ENCODE results near the gene LRFN4. TPM values are rescaled to one million over a fixed set of nuclear protein-coding genes. Genes with fewer than 3 reads are reported as not detected.

Gene LRFN4
- total RNA-seq, 1 donor from 2014 or later = 33.7 TPM

GRCh38 chr11:66907751-66908630 is 51.1 kb downstream of the LRFN4 start:
- no peak for DNase-seq (ENCODE audit: low read depth)
- no peaks in the 10 kb centered on the region for H3K27me3 ChIP-seq (ENCODE audit: insufficient read depth, low read length)
- H3K4me3 ChIP-seq (ENCODE audit: insufficient read depth, low read depth, low read length) = no peak overlapping the region
- no peak overlapping the region for H3K27ac Mint-ChIP-seq (ENCODE audit: unreplicated experiment)
- no peak overlapping the region for H2AFZ ChIP-seq (ENCODE audit: low read depth, low read length)
- H3K9ac ChIP-seq (ENCODE audit: low read length) = no peak overlapping the region
- H3K4me1 ChIP-seq (ENCODE audit: insufficient read depth, low read length) = peaks cover 23% of the 10 kb centered on the region
- H3K27ac ChIP-seq (ENCODE audit: low read depth, low read length) = no peak overlapping the region
- TF ChIP-seq CTCF (IDR thresholded peaks at IDR 0.05; ENCODE audit: insufficient read depth, low read depth, low read length) (no peak), EZH2 (IDR thresholded peaks at IDR 0.05; ENCODE audit: insufficient read depth, low read length) (no peak)
- no peaks in the 10 kb centered on the region for H3K79me2 ChIP-seq (ENCODE audit: insufficient read depth, low read length)
- no peak overlapping the region for H3K4me3 Mint-ChIP-seq (ENCODE audit: unreplicated experiment)
- FAIRE-seq = no peak
- no peak overlapping the region for H3K4me2 ChIP-seq (ENCODE audit: low read length)
- H4K20me1 ChIP-seq (ENCODE audit: insufficient read depth, low read length) = no peaks in the 10 kb centered on the region
- H3K4me1 Mint-ChIP-seq (ENCODE audit: low read depth, unreplicated experiment) = peaks cover 17% of the 10 kb centered on the region
- H3K36me3 ChIP-seq (ENCODE audit: insufficient read depth, low read length) = no peaks in the 10 kb centered on the region
- H3K27me3 Mint-ChIP-seq (ENCODE audit: low read depth, unreplicated experiment) = peaks cover 7% of the 10 kb centered on the region
- no peaks in the 10 kb centered on the region for H3K36me3 Mint-ChIP-seq (ENCODE audit: low read depth, unreplicated experiment)
- no peaks in the 10 kb centered on the region for H3K9me3 ChIP-seq (ENCODE audit: insufficient read depth, low read depth, low read length)
- H3K9me3 Mint-ChIP-seq (ENCODE audit: unreplicated experiment) = no peaks in the 10 kb centered on the region

GRCh38 chr11:66909181-66909580 is 52.3 kb downstream of the LRFN4 start:
- no peak overlapping the region for H3K27ac Mint-ChIP-seq (ENCODE audit: unreplicated experiment)
- H4K20me1 ChIP-seq (ENCODE audit: insufficient read depth, low read length) = no peaks in the 10 kb centered on the region
- H3K4me2 ChIP-seq (ENCODE audit: low read length) = no peak overlapping the region
- no peak overlapping the region for H3K9ac ChIP-seq (ENCODE audit: low read length)
- no peak for FAIRE-seq
- no peak for DNase-seq (ENCODE audit: low read depth)
- no peak overlapping the region for H2AFZ ChIP-seq (ENCODE audit: low read depth, low read length)
- H3K4me1 Mint-ChIP-seq (ENCODE audit: low read depth, unreplicated experiment) = peaks cover 15% of the 10 kb centered on the region
- no peaks in the 10 kb centered on the region for H3K9me3 Mint-ChIP-seq (ENCODE audit: unreplicated experiment)
- H3K9me3 ChIP-seq (ENCODE audit: insufficient read depth, low read depth, low read length) = no peaks in the 10 kb centered on the region
- no peaks in the 10 kb centered on the region for H3K79me2 ChIP-seq (ENCODE audit: insufficient read depth, low read length)
- H3K36me3 Mint-ChIP-seq (ENCODE audit: low read depth, unreplicated experiment) = no peaks in the 10 kb centered on the region
- peaks cover 19% of the 10 kb centered on the region for H3K4me1 ChIP-seq (ENCODE audit: insufficient read depth, low read length)
- peak overlapping the region; percentile 36 for H3K4me3 Mint-ChIP-seq (ENCODE audit: unreplicated experiment)
- no peaks in the 10 kb centered on the region for H3K36me3 ChIP-seq (ENCODE audit: insufficient read depth, low read length)
- no peaks in the 10 kb centered on the region for H3K27me3 ChIP-seq (ENCODE audit: insufficient read depth, low read length)
- H3K4me3 ChIP-seq (ENCODE audit: insufficient read depth, low read depth, low read length) = no peak overlapping the region
- peaks cover 7% of the 10 kb centered on the region for H3K27me3 Mint-ChIP-seq (ENCODE audit: low read depth, unreplicated experiment)
- TF ChIP-seq EZH2 (IDR thresholded peaks at IDR 0.05; ENCODE audit: insufficient read depth, low read length) (no peak), CTCF (IDR thresholded peaks at IDR 0.05; ENCODE audit: insufficient read depth, low read depth, low read length) (no peak)
- no peak overlapping the region for H3K27ac ChIP-seq (ENCODE audit: low read depth, low read length)

GRCh38 chr11:66910016-66910415 is 53.2 kb downstream of the LRFN4 start:
- Histone ChIP-seq H3K27me3 (ENCODE audit: insufficient read depth, low read length) (no peaks in the 10 kb centered on the region), H3K4me3 (ENCODE audit: insufficient read depth, low read depth, low read length) (no peak overlapping the region), H3K4me2 (ENCODE audit: low read length) (no peak overlapping the region), H3K79me2 (ENCODE audit: insufficient read depth, low read length) (no peaks in the 10 kb centered on the region), H3K9ac (ENCODE audit: low read length) (no peak overlapping the region), H2AFZ (ENCODE audit: low read depth, low read length) (no peak overlapping the region), H3K4me1 (ENCODE audit: insufficient read depth, low read length) (peaks cover 11% of the 10 kb centered on the region), H3K36me3 (ENCODE audit: insufficient read depth, low read length) (no peaks in the 10 kb centered on the region), H3K9me3 (ENCODE audit: insufficient read depth, low read depth, low read length) (no peaks in the 10 kb centered on the region), H3K27ac (ENCODE audit: low read depth, low read length) (no peak overlapping the region), H4K20me1 (ENCODE audit: insufficient read depth, low read length) (peaks cover 6% of the 10 kb centered on the region)
- Mint-ChIP-seq H3K27me3 (ENCODE audit: low read depth, unreplicated experiment) (peaks cover 7% of the 10 kb centered on the region), H3K4me1 (ENCODE audit: low read depth, unreplicated experiment) (peaks cover 8% of the 10 kb centered on the region), H3K36me3 (ENCODE audit: low read depth, unreplicated experiment) (no peaks in the 10 kb centered on the region), H3K9me3 (ENCODE audit: unreplicated experiment) (no peaks in the 10 kb centered on the region), H3K4me3 (ENCODE audit: unreplicated experiment) (no peak overlapping the region), H3K27ac (ENCODE audit: unreplicated experiment) (no peak overlapping the region)
- TF ChIP-seq CTCF (IDR thresholded peaks at IDR 0.05; ENCODE audit: insufficient read depth, low read depth, low read length) (no peak), EZH2 (IDR thresholded peaks at IDR 0.05; ENCODE audit: insufficient read depth, low read length) (no peak)
- DNase-seq (ENCODE audit: low read depth) (no peak), FAIRE-seq (no peak)

All from astrocyte (in vitro differentiated cells and primary cell).